ENCODE results near the gene TMEM127.

The TMEM127 gene

GRCh38 chr2:96201338-96201737 is 64.5 kb downstream of the TMEM127 start:
- CTCF ChIA-PET, result no interaction called here
- DNase-seq (ENCODE audit: extremely low spot score), result no peak
- TF ChIP-seq SP1 (IDR thresholded peaks at IDR 0.05) (no peak), FOXA1 (IDR thresholded peaks at IDR 0.05) (no peak), NFRKB (IDR thresholded peaks at IDR 0.05) (no peak), ZNF384 (IDR thresholded peaks at IDR 0.05) (no peak), CTBP1 (IDR thresholded peaks at IDR 0.05; ENCODE audit: borderline replicate concordance) (no peak), FOXK2 (IDR thresholded peaks at IDR 0.05) (no peak), PKNOX1 (IDR thresholded peaks at IDR 0.05) (no peak), HDGF (IDR thresholded peaks at IDR 0.05; ENCODE audit: borderline replicate concordance) (no peak), FOXM1 (IDR thresholded peaks at IDR 0.05; ENCODE audit: borderline replicate concordance) (no peak), BHLHE40 (IDR thresholded peaks at IDR 0.05; ENCODE audit: borderline replicate concordance) (no peak), SUZ12 (IDR thresholded peaks at IDR 0.05) (no peak), ELF4 (IDR thresholded peaks at IDR 0.05) (no peak), TARDBP (IDR thresholded peaks at IDR 0.05) (no peak), L3MBTL2 (conservative IDR thresholded peaks at IDR 0.05) (no peak), LEF1 (IDR thresholded peaks at IDR 0.05; ENCODE audit: borderline replicate concordance) (no peak), ARNT (IDR thresholded peaks at IDR 0.05) (no peak)
- POLR2A ChIA-PET, result interaction anchor here (1.7 kb wide), 1 partner anchor 8 kb away, joined by 7 read pairs; the partner anchor contains the start of gene STARD7

- ChIA-PET POLR2A (interaction anchor here (1.2 kb wide), 1 partner anchor 10 kb away, joined by 3 read pairs; the partner anchor contains the start of gene STARD7), CTCF (no interaction called here)
Measured at GRCh38 chr2:96198921-96199320, 66.9 kb downstream of the TMEM127 start.

More at GRCh38 chr2:96198921-96199320, 66.9 kb downstream of the TMEM127 start:
- TF ChIP-seq FOXM1 (IDR thresholded peaks at IDR 0.05; ENCODE audit: borderline replicate concordance), result no peak
- TF ChIP-seq TARDBP (IDR thresholded peaks at IDR 0.05), result no peak
- no peak for TF ChIP-seq ZNF384 (IDR thresholded peaks at IDR 0.05)
- no peak for TF ChIP-seq CTBP1 (IDR thresholded peaks at IDR 0.05; ENCODE audit: borderline replicate concordance)
- TF ChIP-seq BHLHE40 (IDR thresholded peaks at IDR 0.05; ENCODE audit: borderline replicate concordance), result no peak
- TF ChIP-seq LEF1 (IDR thresholded peaks at IDR 0.05; ENCODE audit: borderline replicate concordance), result no peak
- no peak for TF ChIP-seq PKNOX1 (IDR thresholded peaks at IDR 0.05)
- TF ChIP-seq FOXA1 (IDR thresholded peaks at IDR 0.05), result no peak
- DNase-seq (ENCODE audit: extremely low spot score), result no peak
